Measurements from ENCODE around the gene SPATA20. TPM values are rescaled to one million over a fixed set of nuclear protein-coding genes. Genes with fewer than 3 reads are reported as not detected.

The SPATA20 gene
- total and polyA plus RNA-seq, 2 of the 8 experiments (the other 6 are each of a cell fraction or from before 2014, with no cell fraction given): 16.2 to 17.5 TPM

DNA sequence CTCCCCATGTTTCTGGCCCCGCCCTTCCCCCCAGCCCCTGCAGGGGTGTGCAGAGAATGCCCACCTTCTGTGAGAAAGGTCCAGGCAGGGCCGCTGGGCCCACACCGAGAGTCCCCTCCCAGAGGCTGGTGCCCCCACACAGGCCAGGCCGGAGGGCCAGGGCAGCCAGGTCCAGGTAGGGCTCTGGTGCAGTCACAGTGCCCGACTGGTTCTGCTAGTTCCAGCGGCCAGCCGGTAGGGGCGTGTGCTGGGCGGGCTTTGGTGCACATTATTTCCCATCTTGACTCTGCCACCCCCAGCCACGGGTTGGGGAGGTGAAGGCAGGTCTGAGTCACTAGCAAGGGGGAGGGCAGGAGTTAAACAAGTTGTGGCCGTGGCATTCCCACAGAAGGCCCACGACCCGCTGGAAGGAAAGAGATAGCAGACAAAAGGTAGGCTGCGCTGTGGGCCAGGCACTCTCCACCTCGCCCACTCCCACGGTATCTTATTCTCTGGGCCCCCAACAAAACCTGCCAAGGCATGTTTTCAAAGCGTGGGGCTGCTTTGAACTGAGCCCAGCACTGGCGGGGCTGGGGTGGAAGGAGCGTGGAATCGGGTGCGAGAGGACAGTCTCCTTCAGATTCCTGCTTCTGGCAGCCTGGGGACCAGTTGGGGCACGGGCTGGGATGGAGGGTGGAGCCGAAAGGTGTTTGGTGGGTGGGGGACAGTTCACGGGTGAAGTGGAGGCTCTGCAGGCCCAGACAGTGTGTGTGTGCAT is 12.6 kb upstream of the SPATA20 start (continued):
- TF ChIP-seq, protein P1, sequence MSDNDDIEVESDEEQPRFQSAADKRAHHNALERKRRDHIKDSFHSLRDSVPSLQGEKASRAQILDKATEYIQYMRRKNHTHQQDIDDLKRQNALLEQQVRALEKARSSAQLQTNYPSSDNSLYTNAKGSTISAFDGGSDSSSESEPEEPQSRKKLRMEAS (IDR thresholded peaks at IDR 0.05): peak; percentile 42; the same call in 1 of the 2 replicates
- no peak for TF ChIP-seq JUN (IDR thresholded peaks at IDR 0.05; ENCODE audit: low read depth, low read length)
- TF ChIP-seq BCL11A (IDR thresholded peaks at IDR 0.05; ENCODE audit: low read depth in 2 of 2, low read length in 2 of 2): no peak
- no peak for TF ChIP-seq JUND (IDR thresholded peaks at IDR 0.05; ENCODE audit: low read length)
- no peak for TF ChIP-seq SIN3A (conservative IDR thresholded peaks at IDR 0.05 in 1 of 2, IDR thresholded peaks at IDR 0.05 in 1 of 2; ENCODE audit: low read depth in 1 of 2, low read length in 2 of 2)
- TF ChIP-seq MAFK (IDR thresholded peaks at IDR 0.05; ENCODE audit: low read depth, low read length): no peak
